ENCODE results near the gene TELO2. TPM values are rescaled to one million over a fixed set of nuclear protein-coding genes. Genes with fewer than 3 reads are reported as not detected.

TELO2 gene
- total and polyA plus RNA-seq, 9 donors, result 14.5 to 40.4 (median 35.8) TPM

DNA sequence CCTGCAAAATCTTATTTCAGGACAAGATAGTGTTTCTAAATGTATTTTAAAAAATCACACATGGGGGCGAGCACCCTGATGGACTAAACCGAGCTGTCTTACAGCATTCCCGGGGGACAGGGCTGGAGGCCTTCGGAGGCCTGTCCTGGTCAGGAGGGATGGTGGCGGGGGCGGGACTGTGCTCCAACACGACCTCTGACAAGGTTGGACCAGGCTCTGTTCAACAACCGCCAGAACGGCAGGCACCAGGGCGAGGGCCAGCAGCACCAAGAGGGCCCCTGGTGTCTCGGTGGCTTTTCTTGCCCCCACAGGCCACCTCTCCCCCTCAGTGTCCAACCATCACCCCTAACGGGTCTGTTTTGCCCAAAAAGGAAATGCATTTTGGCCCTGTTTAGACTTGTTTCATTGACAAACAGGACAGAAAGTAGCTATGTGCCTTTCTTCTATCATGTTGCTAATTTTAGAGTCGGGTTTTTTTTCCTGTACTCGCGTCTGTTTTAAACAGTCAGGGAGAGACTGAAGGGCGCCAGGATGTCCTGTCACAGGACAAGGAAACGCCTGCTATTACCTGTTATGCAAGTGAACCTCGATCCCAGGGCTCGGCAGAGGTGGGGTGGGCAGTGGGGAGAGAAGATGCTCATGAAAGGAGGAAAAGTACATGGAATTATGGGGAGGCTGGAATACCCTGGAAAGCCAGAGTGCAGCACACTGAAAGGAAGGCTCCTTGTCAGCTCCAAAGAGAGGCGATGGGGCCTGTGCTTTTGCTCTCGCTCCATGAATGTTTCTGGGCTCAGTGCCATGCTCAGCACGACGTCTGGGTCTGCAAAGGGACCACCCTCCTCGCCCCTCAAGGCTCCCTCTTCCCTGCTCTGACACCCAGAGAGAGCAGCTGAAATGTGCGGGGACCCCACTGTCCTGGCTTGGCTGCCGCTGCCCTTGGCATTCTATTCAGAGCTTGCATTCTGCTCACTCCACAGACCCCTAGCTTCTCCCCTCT, 52.2 kb downstream of the TELO2 start:
- WGBS (ENCODE audit: insufficient coverage), result 48% methylated on average over 20 of the region's 26 CpGs

DNA sequence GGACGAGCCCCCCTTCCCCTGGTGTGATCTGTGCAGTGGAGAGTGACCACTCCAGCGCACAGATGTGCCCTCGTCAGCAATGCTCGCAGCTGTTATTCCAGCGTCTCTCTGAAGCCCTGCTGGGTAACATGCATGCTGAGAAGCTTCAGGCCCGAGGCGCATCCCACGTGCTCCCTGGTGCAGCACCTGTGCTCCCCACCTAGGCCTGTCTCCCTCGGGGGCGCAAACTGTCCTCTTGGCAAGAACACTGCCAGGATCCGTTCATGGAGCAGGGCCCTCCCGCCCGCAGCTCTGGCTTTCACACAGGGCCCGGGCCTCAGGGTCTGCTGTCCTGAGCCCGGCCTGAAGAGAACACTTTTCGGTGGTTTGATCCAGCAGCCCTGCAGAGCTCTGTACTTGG, 53.3 kb downstream of the TELO2 start:
- 83% methylated on average over 16 of the region's 16 CpGs for WGBS (ENCODE audit: insufficient coverage)
- peaks cover 80% of the 10 kb centered on the region for H3K4me1 ChIP-seq (ENCODE audit: control insufficient read depth, insufficient read depth, low read length)
- no peaks in the 10 kb centered on the region for H3K9me3 ChIP-seq (replicated peaks; ENCODE audit: control insufficient read depth, low read depth, low read length)
- no peaks in the 10 kb centered on the region for H3K27me3 ChIP-seq (ENCODE audit: control insufficient read depth, insufficient read depth, low read length)
- no peak overlapping the region for H3K27ac ChIP-seq (ENCODE audit: low read length)
- no peak overlapping the region for H3K4me3 ChIP-seq (ENCODE audit: low read length)
- H3K36me3 ChIP-seq (ENCODE audit: control insufficient read depth, insufficient read depth, low read length), result peaks cover 47% of the 10 kb centered on the region
- no peak for DNase-seq

More for the DNA sequence above, 52.2 kb downstream of the TELO2 start:
- Histone ChIP-seq H3K27me3 (ENCODE audit: control insufficient read depth, insufficient read depth, low read length) (no peaks in the 10 kb centered on the region), H3K4me1 (ENCODE audit: control insufficient read depth, insufficient read depth, low read length) (peaks cover 80% of the 10 kb centered on the region), H3K27ac (ENCODE audit: low read length) (peak overlapping the region; percentile 75), H3K36me3 (ENCODE audit: control insufficient read depth, insufficient read depth, low read length) (peaks cover 46% of the 10 kb centered on the region), H3K4me3 (ENCODE audit: low read length) (no peak overlapping the region), H3K9me3 (replicated peaks; ENCODE audit: control insufficient read depth, low read depth, low read length) (no peaks in the 10 kb centered on the region)
- peak; percentile 54 for DNase-seq

DNA sequence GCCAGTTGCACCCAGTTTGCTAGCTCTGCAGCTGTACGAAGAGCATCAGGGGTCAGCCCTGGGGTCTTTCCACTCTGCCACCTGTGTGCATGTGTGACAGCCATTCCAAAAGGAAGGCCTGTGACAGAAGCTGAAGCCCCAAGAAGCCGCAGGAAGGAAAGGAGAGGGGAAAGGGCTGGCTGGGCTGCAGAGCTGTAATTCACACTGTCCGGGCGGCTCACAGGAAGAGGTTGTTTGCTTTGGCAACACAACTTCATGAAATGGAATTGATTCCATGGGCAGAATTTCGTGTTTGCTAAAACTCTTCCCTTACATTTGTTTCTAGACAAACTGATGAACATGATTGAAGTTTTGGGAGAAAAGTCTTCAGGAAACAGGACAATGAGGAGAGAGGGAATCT, 55.1 kb downstream of the TELO2 start:
- Histone ChIP-seq H3K36me3 (ENCODE audit: control insufficient read depth, insufficient read depth, low read length) (peaks cover 46% of the 10 kb centered on the region), H3K27ac (ENCODE audit: low read length) (peak overlapping the region; percentile 49), H3K27me3 (ENCODE audit: control insufficient read depth, insufficient read depth, low read length) (no peaks in the 10 kb centered on the region), H3K9me3 (replicated peaks; ENCODE audit: control insufficient read depth, low read depth, low read length) (no peaks in the 10 kb centered on the region), H3K4me3 (ENCODE audit: low read length) (no peak overlapping the region), H3K4me1 (ENCODE audit: control insufficient read depth, insufficient read depth, low read length) (peaks cover 69% of the 10 kb centered on the region)
- WGBS (ENCODE audit: insufficient coverage), result 83% methylated on average over 1 of the region's 5 CpGs
- peak; percentile 36 for DNase-seq

DNA sequence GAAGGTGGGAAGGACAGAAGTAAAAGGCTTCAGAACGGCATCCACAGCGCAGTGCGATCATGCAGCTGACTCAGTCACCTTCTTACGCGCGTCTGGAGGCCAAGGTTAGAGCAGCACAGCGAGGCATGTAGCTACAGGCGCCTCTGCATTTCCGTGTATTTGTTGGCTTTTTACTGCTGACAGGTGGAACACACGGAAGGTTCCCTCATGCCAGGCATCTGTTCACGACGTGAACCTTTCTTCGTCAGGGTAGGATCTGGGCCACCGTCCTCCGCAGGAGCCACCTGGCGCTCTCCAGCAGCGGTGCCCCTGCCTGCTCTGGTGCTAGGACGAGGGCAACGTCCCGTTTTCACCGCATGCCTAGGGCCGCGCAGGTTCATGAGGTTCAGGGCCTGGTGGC, 55.6 kb downstream of the TELO2 start:
- peaks cover 70% of the 10 kb centered on the region for H3K4me1 ChIP-seq (ENCODE audit: control insufficient read depth, insufficient read depth, low read length)
- no peak overlapping the region for H3K4me3 ChIP-seq (ENCODE audit: low read length)

DNA sequence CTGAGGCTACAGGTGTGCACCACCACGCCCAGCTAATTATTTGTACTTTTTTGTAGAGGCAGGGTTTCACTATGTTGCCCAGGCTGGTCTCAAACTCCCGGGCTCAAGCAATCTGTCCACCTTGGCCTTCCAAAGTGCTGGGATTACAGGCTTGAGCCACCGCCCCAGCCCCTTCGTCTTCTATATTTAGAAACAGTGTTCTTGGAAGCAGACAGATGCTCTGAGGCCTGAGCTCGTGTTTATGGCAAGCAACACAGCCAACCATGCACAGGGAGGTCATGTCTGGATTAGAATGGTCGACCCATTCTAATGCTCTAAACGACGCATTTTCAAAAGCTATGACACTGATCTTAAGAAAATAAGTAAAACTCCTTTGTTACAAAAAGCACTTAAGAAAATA, 56.9 kb downstream of the TELO2 start:
- Histone ChIP-seq H3K36me3 (ENCODE audit: control insufficient read depth, insufficient read depth, low read length) (peaks cover 56% of the 10 kb centered on the region), H3K4me3 (ENCODE audit: low read length) (no peak overlapping the region), H3K9me3 (replicated peaks; ENCODE audit: control insufficient read depth, low read depth, low read length) (no peaks in the 10 kb centered on the region), H3K27ac (ENCODE audit: low read length) (peak overlapping the region; percentile 71), H3K4me1 (ENCODE audit: control insufficient read depth, insufficient read depth, low read length) (peaks cover 68% of the 10 kb centered on the region), H3K27me3 (ENCODE audit: control insufficient read depth, insufficient read depth, low read length) (no peaks in the 10 kb centered on the region)
- peak; percentile 77 for DNase-seq
- no CpG with 5 or more reads among the region's 8 CpGs for WGBS (ENCODE audit: insufficient coverage)

More for the DNA sequence above, 55.6 kb downstream of the TELO2 start:
- WGBS (ENCODE audit: insufficient coverage), result 84% methylated on average over 22 of the region's 23 CpGs
- H3K27me3 ChIP-seq (ENCODE audit: control insufficient read depth, insufficient read depth, low read length), result no peaks in the 10 kb centered on the region
- peak overlapping the region; percentile 49 for H3K27ac ChIP-seq (ENCODE audit: low read length)
- DNase-seq, result no peak
- peaks cover 47% of the 10 kb centered on the region for H3K36me3 ChIP-seq (ENCODE audit: control insufficient read depth, insufficient read depth, low read length)
- no peaks in the 10 kb centered on the region for H3K9me3 ChIP-seq (replicated peaks; ENCODE audit: control insufficient read depth, low read depth, low read length)

DNA sequence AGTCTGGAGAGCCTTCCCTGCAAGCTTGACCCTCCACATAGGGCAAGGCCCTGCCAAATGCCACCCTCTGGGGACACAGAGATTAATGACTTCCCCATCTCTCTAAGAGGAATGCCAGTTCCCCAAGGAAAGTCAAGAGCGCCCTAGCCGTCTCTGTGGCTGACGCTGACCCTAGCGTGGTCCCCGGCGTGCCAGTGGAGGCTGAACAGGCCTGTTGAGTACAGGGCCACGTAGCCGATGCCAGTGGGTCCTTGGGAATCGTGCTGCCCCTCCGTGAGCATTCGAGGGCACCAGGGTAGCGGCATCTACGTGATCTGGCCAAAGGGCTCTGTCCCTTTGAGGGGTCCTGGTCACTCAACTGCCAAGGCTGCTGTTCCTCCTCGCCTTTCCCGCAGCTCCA, 57.5 kb downstream of the TELO2 start:
- 97% methylated on average over 15 of the region's 15 CpGs for WGBS (ENCODE audit: insufficient coverage)
- DNase-seq, result no peak
- H3K36me3 ChIP-seq (ENCODE audit: control insufficient read depth, insufficient read depth, low read length), result peaks cover 58% of the 10 kb centered on the region
- no peak overlapping the region for H3K4me3 ChIP-seq (ENCODE audit: low read length)
- H3K27me3 ChIP-seq (ENCODE audit: control insufficient read depth, insufficient read depth, low read length), result no peaks in the 10 kb centered on the region
- no peaks in the 10 kb centered on the region for H3K9me3 ChIP-seq (replicated peaks; ENCODE audit: control insufficient read depth, low read depth, low read length)
- peaks cover 62% of the 10 kb centered on the region for H3K4me1 ChIP-seq (ENCODE audit: control insufficient read depth, insufficient read depth, low read length)
- peak overlapping the region; percentile 59 for H3K27ac ChIP-seq (ENCODE audit: low read length)

DNA sequence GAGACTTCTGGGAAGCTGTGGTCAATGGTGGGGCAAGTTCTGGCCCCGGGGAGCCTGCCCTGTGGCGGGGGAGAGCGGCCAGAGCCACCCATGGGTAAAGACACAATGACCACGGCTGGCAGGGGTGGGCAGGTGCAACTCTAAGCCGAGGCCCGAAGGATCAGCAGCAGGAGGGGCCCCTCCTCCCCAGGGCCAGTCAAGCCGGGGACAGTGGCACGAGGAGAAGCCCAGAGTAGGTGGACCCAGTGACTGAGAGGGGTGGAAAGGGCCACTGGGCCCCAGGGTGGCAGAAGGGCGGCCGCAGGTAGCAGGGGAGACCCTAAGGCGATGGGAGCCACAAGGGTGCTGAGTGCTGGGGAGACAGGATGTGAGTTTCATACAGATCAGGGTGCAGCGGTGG, 58.0 kb downstream of the TELO2 start:
- H3K9me3 ChIP-seq (replicated peaks; ENCODE audit: control insufficient read depth, low read depth, low read length), result no peaks in the 10 kb centered on the region
- peak overlapping the region; percentile 13 for H3K27ac ChIP-seq (ENCODE audit: low read length)
- 84% methylated on average over 9 of the region's 12 CpGs for WGBS (ENCODE audit: insufficient coverage)
- peaks cover 58% of the 10 kb centered on the region for H3K36me3 ChIP-seq (ENCODE audit: control insufficient read depth, insufficient read depth, low read length)
- no peaks in the 10 kb centered on the region for H3K27me3 ChIP-seq (ENCODE audit: control insufficient read depth, insufficient read depth, low read length)
- peaks cover 57% of the 10 kb centered on the region for H3K4me1 ChIP-seq (ENCODE audit: control insufficient read depth, insufficient read depth, low read length)
- no peak for DNase-seq
- no peak overlapping the region for H3K4me3 ChIP-seq (ENCODE audit: low read length)

DNA sequence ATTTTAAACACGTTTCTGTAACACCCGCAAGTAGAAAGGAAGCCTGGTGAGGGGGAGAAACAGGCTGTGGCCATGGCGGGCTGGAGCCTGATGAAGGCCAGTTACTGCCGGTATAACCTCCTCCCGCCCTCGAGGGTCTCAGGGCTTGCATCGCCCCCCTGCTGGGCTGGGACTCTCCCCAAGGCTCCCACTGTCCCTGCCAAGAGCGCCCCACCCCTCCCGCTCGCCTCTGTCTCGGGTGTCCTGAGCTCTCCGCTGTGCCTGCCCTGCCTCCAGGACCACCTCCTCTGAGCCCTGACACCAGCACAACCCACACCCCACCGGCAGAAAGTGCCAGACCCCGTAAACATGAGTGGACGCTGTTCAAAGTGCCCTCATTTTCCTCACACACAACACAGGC, 59.0 kb downstream of the TELO2 start:
- Histone ChIP-seq H3K4me3 (ENCODE audit: low read length) (no peak overlapping the region), H3K27me3 (ENCODE audit: control insufficient read depth, insufficient read depth, low read length) (no peaks in the 10 kb centered on the region), H3K27ac (ENCODE audit: low read length) (no peak overlapping the region), H3K9me3 (replicated peaks; ENCODE audit: control insufficient read depth, low read depth, low read length) (no peaks in the 10 kb centered on the region), H3K36me3 (ENCODE audit: control insufficient read depth, insufficient read depth, low read length) (peaks cover 55% of the 10 kb centered on the region), H3K4me1 (ENCODE audit: control insufficient read depth, insufficient read depth, low read length) (peaks cover 51% of the 10 kb centered on the region)
- DNase-seq, result no peak
- 64% methylated on average over 12 of the region's 15 CpGs for WGBS (ENCODE audit: insufficient coverage)

DNA sequence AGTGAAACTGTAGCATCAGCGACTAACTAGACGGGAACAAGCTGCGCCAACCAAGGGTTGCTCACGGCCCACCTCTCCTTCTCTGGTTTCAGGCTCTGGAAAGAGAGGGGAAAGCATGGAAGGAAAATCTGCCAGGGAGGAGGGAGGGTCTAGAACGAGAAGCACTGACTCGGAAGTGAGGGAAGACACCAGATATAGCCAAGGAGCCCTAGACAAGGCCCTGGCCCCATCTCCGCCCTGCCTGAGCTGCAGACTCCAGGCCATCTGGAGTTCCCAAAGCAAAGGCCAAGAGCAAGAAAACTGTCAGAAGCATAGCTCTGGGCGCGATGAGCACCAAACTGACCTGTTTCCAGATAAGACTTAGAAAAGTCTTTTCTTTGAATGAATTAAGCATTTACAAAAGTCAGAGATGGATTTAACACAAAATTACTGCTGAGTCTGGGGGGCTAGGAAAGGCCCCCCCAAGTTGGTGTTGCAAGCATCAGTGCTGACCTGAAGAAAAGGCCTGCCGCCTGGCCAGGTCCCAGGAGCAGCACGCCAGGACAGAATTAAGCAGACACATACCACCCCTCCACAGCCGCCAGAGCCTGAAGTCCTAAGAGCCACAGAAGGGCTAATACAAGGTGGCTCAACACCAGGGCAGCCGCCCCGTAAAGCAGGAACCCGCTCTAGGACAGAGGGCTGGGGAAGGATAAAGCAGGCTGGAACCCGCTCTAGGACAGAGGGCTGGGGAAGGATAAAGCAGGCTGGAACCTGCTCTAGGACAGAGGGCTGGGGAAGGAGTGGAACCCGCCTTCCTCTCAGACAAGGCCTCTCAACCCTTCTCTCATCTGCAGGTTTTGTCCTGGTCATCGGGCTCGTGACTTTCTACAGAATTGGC, 61.0 kb downstream of the TELO2 start:
- WGBS (ENCODE audit: insufficient coverage), result 76% methylated on average over 12 of the region's 19 CpGs
- H3K4me1 ChIP-seq (ENCODE audit: control insufficient read depth, insufficient read depth, low read length), result peaks cover 37% of the 10 kb centered on the region
- H3K27ac ChIP-seq (ENCODE audit: low read length), result peak overlapping the region; percentile 49
- DNase-seq, result peak; percentile 75
- no peaks in the 10 kb centered on the region for H3K9me3 ChIP-seq (replicated peaks; ENCODE audit: control insufficient read depth, low read depth, low read length)
- peaks cover 55% of the 10 kb centered on the region for H3K36me3 ChIP-seq (ENCODE audit: control insufficient read depth, insufficient read depth, low read length)
- no peaks in the 10 kb centered on the region for H3K27me3 ChIP-seq (ENCODE audit: control insufficient read depth, insufficient read depth, low read length)
- no peak overlapping the region for H3K4me3 ChIP-seq (ENCODE audit: low read length)
